WI38 (cell line): ENCODE measurements around the gene KCNK5.

Experiments
- H3K4me3 ChIP-seq: 2 replicates; pipeline ENCODE4 v1.5.1; 2011; ENCODE audit warnings: low read depth, mild to moderate bottlenecking, control low read depth, low read length
- TF ChIP-seq, protein P1 (sequence below): IDR thresholded peaks from 2 replicates; pipeline ENCODE4 v1.5.1; 2012; ENCODE audit warnings: low read depth, mild to moderate bottlenecking, control low read depth, low read length

Gene KCNK5

DNA sequence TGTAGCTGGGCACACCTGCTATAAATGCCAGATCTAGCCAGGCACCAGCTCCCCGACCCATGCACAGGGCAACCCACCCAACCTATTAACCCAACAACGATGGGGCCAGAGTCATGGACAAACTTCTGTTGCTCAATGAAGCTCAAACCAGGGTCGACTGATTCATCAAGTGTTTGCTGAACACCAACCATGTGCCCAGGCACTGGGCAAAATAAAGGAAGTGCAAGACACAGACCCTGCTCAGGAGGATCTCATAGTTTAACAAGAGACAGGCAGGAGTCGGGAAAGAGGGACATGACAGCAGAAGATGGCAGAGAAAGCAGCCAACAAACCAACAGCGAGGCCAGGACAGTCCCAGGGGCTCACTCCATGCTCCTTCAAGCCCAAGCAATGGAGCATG lies 18.8 kb downstream of the KCNK5 start:
- TF ChIP-seq, protein P1, sequence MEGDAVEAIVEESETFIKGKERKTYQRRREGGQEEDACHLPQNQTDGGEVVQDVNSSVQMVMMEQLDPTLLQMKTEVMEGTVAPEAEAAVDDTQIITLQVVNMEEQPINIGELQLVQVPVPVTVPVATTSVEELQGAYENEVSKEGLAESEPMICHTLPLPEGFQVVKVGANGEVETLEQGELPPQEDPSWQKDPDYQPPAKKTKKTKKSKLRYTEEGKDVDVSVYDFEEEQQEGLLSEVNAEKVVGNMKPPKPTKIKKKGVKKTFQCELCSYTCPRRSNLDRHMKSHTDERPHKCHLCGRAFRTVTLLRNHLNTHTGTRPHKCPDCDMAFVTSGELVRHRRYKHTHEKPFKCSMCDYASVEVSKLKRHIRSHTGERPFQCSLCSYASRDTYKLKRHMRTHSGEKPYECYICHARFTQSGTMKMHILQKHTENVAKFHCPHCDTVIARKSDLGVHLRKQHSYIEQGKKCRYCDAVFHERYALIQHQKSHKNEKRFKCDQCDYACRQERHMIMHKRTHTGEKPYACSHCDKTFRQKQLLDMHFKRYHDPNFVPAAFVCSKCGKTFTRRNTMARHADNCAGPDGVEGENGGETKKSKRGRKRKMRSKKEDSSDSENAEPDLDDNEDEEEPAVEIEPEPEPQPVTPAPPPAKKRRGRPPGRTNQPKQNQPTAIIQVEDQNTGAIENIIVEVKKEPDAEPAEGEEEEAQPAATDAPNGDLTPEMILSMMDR, result no peak
- H3K4me3 ChIP-seq, result no peak overlapping the region

- TF ChIP-seq, protein P1, result no peak
- H3K4me3 ChIP-seq, result no peak overlapping the region
Measured at GRCh38 chr6:39209911-39210310, 19.4 kb downstream of the KCNK5 start.

DNA sequence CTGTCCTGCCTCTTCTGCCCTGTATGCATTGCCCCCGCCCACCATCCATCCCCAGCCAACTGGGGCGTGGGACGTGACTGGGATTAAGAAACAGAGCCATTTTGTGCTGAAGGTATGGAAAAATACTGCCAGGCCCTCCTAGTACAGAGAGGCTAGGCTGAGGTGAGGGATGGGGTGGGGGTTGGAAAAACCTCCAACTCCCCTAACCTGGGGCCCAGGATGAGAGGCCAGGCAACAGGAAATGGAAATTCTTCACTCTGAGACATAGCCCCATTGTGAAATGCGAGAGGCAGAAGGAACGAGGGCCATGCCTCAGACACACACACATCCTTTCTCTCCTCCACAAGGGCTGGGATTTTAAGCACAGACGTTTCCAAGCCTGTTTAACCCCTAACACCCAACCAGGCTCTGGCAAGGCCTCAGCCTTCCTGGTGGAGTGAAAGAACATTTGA lies 19.9 kb downstream of the KCNK5 start:
- TF ChIP-seq, protein P1, result no peak
- H3K4me3 ChIP-seq, result no peak overlapping the region

DNA sequence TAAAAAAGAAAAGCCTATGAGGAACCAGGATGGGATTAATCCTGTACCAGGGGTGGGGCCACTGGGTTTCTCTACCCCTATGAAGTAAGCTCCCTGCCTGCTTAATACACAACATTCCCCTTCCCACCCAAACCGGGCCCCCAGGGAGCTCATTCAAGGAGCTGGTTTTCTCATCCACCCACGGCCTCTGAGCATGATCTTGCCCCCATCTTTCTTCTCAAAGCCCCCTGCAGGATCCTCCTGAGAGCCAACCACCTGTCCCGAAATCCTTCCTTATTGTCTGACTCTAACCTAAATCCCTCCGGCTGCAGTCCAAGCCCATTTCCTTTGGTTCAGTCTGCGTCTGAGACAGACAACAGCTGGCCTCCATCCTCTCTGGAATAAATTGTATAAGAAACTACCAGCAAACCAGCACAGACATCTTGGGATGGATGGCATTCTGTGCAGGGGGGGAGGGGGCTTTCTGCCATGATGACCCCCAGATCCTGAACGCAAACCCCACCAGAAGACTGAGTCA lies 21.0 kb downstream of the KCNK5 start:
- H3K4me3 ChIP-seq, result no peak overlapping the region
- TF ChIP-seq, protein P1, result no peak

DNA sequence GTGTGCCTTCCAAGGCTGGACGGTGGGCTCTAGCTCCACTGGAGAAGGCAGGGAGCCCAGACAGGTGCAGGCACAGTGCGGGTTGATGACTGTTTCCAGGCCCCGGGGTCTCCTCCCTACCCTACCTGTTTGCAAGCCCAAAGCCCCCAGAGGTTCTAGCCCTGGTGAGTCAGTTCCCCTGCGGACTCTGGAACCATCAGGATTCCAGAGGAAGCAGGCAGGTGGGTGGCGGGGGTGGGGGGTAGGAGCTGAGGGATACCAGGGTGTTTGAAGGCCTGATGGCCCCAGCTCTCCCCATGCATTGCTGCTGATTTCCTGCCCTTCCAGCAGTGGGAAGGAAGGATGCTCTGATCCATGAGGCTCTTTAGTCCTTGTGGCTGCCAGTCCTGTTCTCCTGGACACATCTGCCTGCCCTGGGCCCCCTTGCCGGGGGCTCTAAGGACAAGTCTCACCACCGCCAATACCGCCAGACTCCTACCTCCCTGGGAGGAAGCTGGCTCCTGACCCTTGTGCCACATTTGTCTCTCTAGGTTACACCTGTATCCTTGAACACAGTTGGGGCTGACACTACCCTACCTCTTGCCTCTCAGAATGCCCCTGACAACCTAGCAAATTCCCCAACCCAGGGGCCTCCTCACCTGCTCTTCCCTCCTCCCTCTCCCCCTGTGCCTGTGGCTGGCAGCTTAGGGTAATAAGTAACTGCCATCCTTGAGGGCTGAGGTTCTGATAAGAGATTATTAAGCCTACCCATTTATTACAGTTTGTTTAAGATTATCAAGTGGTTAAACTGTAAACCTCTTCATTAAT lies 21.7 kb downstream of the KCNK5 start:
- TF ChIP-seq, protein P1, result no peak
- H3K4me3 ChIP-seq, result no peak overlapping the region

- TF ChIP-seq, protein P1, result no peak
- no peak overlapping the region for H3K4me3 ChIP-seq
Measured at GRCh38 chr6:39206250-39206721, 23.0 kb downstream of the KCNK5 start.

DNA sequence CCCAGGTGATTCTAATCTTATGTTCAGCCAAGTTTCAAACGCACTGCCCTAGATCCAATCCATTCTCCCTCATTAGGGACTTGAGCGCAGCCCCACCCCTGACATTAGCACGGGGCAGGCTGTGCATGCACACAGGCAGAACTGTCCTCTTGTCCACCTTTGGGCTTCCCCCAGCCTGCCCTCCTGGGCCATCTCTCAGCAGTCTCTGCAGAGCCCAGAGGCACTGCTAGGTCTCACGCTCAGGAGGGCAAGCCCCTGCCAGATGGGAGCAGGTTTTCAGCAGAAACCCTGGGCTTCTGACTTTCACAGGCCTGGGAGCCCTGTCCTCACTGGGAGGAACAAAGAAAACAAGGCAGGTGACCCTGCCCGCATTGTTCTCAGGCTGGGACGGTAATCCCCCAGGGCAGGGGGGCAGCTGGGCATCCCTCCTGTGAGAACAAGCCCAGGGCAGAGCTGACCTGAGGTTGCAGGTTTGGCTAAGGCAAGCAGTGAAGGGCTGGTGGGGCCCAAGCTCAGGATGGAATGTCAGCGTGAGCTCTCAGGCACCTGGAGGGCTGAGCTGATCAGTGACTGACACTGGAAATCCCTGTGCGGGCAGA lies 24.5 kb downstream of the KCNK5 start:
- TF ChIP-seq, protein P1, result no peak
- H3K4me3 ChIP-seq, result no peak overlapping the region
